ENCODE data around the gene NOL12.
"Not testable (repeated sequence)": the region's sequence is repeated elsewhere in the genome, so short reads cannot be mapped to it uniquely, and the experiment has no call there.

Gene NOL12

GRCh38 chr22:37708580-37709444 is 22.7 kb downstream of the NOL12 start:
- DNase-seq (ENCODE audit: extremely low spot score, insufficient read length, low read depth) (no peak), FAIRE-seq (no peak)

GRCh38 chr22:37709445-37709765 is 23.3 kb downstream of the NOL12 start:
- no peak for FAIRE-seq
- DNase-seq (ENCODE audit: extremely low spot score, insufficient read length, low read depth): no peak

GRCh38 chr22:37710675-37711074 is 24.5 kb downstream of the NOL12 start:
- FAIRE-seq: no peak
- no peak for DNase-seq (ENCODE audit: extremely low spot score, insufficient read length, low read depth)

- no peak for DNase-seq (ENCODE audit: extremely low spot score, insufficient read length, low read depth)
- no peak for FAIRE-seq
Observed at GRCh38 chr22:37711490-37711889, 25.3 kb downstream of the NOL12 start.

GRCh38 chr22:37713761-37714160 is 27.6 kb downstream of the NOL12 start:
- DNase-seq (ENCODE audit: extremely low spot score, insufficient read length, low read depth) (no peak), FAIRE-seq (no peak)

GRCh38 chr22:37714634-37715033 is 28.5 kb downstream of the NOL12 start:
- DNase-seq (ENCODE audit: extremely low spot score, insufficient read length, low read depth) (no peak), FAIRE-seq (no peak)

GRCh38 chr22:37715760-37716159 is 29.6 kb downstream of the NOL12 start:
- FAIRE-seq (no peak), DNase-seq (ENCODE audit: extremely low spot score, insufficient read length, low read depth) (no peak)

- FAIRE-seq (no peak), DNase-seq (ENCODE audit: extremely low spot score, insufficient read length, low read depth) (no peak)
Observed at GRCh38 chr22:37716708-37717107, 30.6 kb downstream of the NOL12 start.

- FAIRE-seq: not testable (repeated sequence)
Observed at GRCh38 chr22:37717235-37717634, 31.1 kb downstream of the NOL12 start.

GRCh38 chr22:37717746-37718305 is 31.7 kb downstream of the NOL12 start:
- not testable (repeated sequence) for DNase-seq (ENCODE audit: extremely low spot score, insufficient read length, low read depth); FAIRE-seq

More at GRCh38 chr22:37717235-37717634, 31.1 kb downstream of the NOL12 start:
- DNase-seq (ENCODE audit: extremely low spot score, insufficient read length, low read depth): not testable (repeated sequence)

- FAIRE-seq: no peak
- no peak for DNase-seq (ENCODE audit: extremely low spot score, insufficient read length, low read depth)
Observed at GRCh38 chr22:37725551-37726240, 39.6 kb downstream of the NOL12 start.

GRCh38 chr22:37726241-37726887 is 40.2 kb downstream of the NOL12 start:
- DNase-seq (ENCODE audit: extremely low spot score, insufficient read length, low read depth) (no peak), FAIRE-seq (no peak)

- FAIRE-seq (no peak), DNase-seq (ENCODE audit: extremely low spot score, insufficient read length, low read depth) (no peak)
Observed at GRCh38 chr22:37728620-37729019, 42.5 kb downstream of the NOL12 start.

- FAIRE-seq: no peak
- DNase-seq (ENCODE audit: extremely low spot score, insufficient read length, low read depth): no peak
Observed at GRCh38 chr22:37731804-37732471, 45.8 kb downstream of the NOL12 start.

- no peak for FAIRE-seq
- DNase-seq (ENCODE audit: extremely low spot score, insufficient read length, low read depth): no peak
Observed at GRCh38 chr22:37732699-37733607, 46.8 kb downstream of the NOL12 start.

- no peak for FAIRE-seq
Observed at GRCh38 chr22:37733625-37734401, 47.7 kb downstream of the NOL12 start.

GRCh38 chr22:37734402-37734700 is 48.2 kb downstream of the NOL12 start:
- no peak for FAIRE-seq
- DNase-seq (ENCODE audit: extremely low spot score, insufficient read length, low read depth): no peak

More at GRCh38 chr22:37733625-37734401, 47.7 kb downstream of the NOL12 start:
- no peak for DNase-seq (ENCODE audit: extremely low spot score, insufficient read length, low read depth)

GRCh38 chr22:37734964-37735451 is 48.9 kb downstream of the NOL12 start:
- FAIRE-seq (no peak), DNase-seq (ENCODE audit: extremely low spot score, insufficient read length, low read depth) (no peak)
